H9 (cell line): Measurements from ENCODE around the gene DLG2. TPM values are rescaled to one million over a fixed set of nuclear protein-coding genes. Genes with fewer than 3 reads are reported as not detected.

Source experiments
- DNase-seq: peaks from one replicate; pipeline ENCODE4 v3.0.0-alpha.2; 2017
- H2AFZ ChIP-seq: one replicate; pipeline ENCODE4 v1.6.1; 2013; ENCODE audit warnings: mild to moderate bottlenecking, low read length, control low read depth, moderate library complexity
- H2AK5ac ChIP-seq: 2 replicates; pipeline ENCODE4 v1.6.1; 2013; ENCODE audit warnings: low read length, control low read depth, mixed read lengths; ENCODE audit not compliant: insufficient read length
- H2BK120ac ChIP-seq: one replicate; pipeline ENCODE4 v1.6.1; 2013; ENCODE audit warnings: low read depth, mild to moderate bottlenecking, low read length, control low read depth, inconsistent platforms; ENCODE audit not compliant: poor library complexity, severe bottlenecking
- H2BK12ac ChIP-seq: 2 replicates; pipeline ENCODE4 v1.6.1; 2013; ENCODE audit warnings: low read length, control low read depth, mixed read lengths, low read depth; ENCODE audit not compliant: insufficient read length
- H2BK15ac ChIP-seq: 2 replicates; pipeline ENCODE4 v1.6.1; 2013; ENCODE audit warnings: low read depth, low read length, control low read depth
- H2BK20ac ChIP-seq: one replicate; pipeline ENCODE4 v1.6.1; 2013; ENCODE audit warnings: low read depth, mild to moderate bottlenecking, low read length, control low read depth, inconsistent platforms; ENCODE audit not compliant: poor library complexity, severe bottlenecking
- H2BK5ac ChIP-seq: 2 replicates; pipeline ENCODE4 v1.6.1; 2013; ENCODE audit warnings: low read length, control low read depth, mixed read lengths; ENCODE audit not compliant: insufficient read length
- H3K14ac ChIP-seq: 2 replicates; pipeline ENCODE4 v1.6.1; 2013; ENCODE audit warnings: low read length, control low read depth; ENCODE audit not compliant: insufficient read depth
- H3K18ac ChIP-seq: 2 replicates; pipeline ENCODE4 v1.6.1; 2013; ENCODE audit warnings: low read depth, mild to moderate bottlenecking, mixed read lengths, low read length, control low read depth; ENCODE audit not compliant: insufficient read length
- H3K23ac ChIP-seq: 2 replicates; pipeline ENCODE4 v1.6.1; 2013; ENCODE audit warnings: low read length, control low read depth, mixed read lengths, low read depth; ENCODE audit not compliant: insufficient read length
- H3K23me2 ChIP-seq: 2 replicates; pipeline ENCODE4 v1.6.1; 2013; ENCODE audit warnings: low read depth, mild to moderate bottlenecking, mixed read lengths, low read length, control low read depth; ENCODE audit not compliant: insufficient read length, poor library complexity, severe bottlenecking
- H3K27ac ChIP-seq: 2 replicates; pipeline ENCODE4 v1.5.1; 2013; ENCODE audit warnings: low read length, control low read depth, mixed read lengths, low read depth; ENCODE audit not compliant: insufficient read length
- H3K27me3 ChIP-seq: 2 replicates; pipeline ENCODE4 v1.6.1; 2013; ENCODE audit warnings: low read length, control low read depth, inconsistent platforms; ENCODE audit not compliant: insufficient read depth
- H3K4ac ChIP-seq: 2 replicates; pipeline ENCODE4 v1.6.1; 2013; ENCODE audit warnings: low read depth, mild to moderate bottlenecking, control low read depth, inconsistent platforms, low read length, moderate library complexity
- H3K4me1 ChIP-seq: 2 replicates; pipeline ENCODE4 v1.6.1; 2013; ENCODE audit warnings: low read length, control low read depth, inconsistent platforms; ENCODE audit not compliant: insufficient read depth
- H3K4me2 ChIP-seq: 2 replicates; pipeline ENCODE4 v1.6.1; 2013; ENCODE audit warnings: low read length, control low read depth, mixed read lengths; ENCODE audit not compliant: insufficient read length, insufficient read depth
- H3K56ac ChIP-seq: 2 replicates; pipeline ENCODE4 v1.6.1; 2013; ENCODE audit warnings: low read depth, mild to moderate bottlenecking, mixed read lengths, low read length, control low read depth; ENCODE audit not compliant: insufficient read length
- H3K79me1 ChIP-seq: 2 replicates; pipeline ENCODE4 v1.6.1; 2013; ENCODE audit warnings: low read depth, mild to moderate bottlenecking, moderate library complexity, low read length, control low read depth, inconsistent platforms; ENCODE audit not compliant: insufficient read depth, poor library complexity, severe bottlenecking
- H3K79me2 ChIP-seq: 2 replicates; pipeline ENCODE4 v1.6.1; 2013; ENCODE audit warnings: low read length, control low read depth, inconsistent platforms; ENCODE audit not compliant: insufficient read depth
- H3K9ac ChIP-seq: 2 replicates; pipeline ENCODE4 v1.6.1; 2013; ENCODE audit warnings: low read length, control low read depth, mixed read lengths; ENCODE audit not compliant: insufficient read length; ENCODE audit errors: extremely low read depth
- H3K9me3 ChIP-seq: one replicate; pipeline ENCODE4 v1.6.1; 2013; ENCODE audit warnings: low read depth, low read length, inconsistent platforms; ENCODE audit not compliant: control insufficient read depth
- H3T11ph ChIP-seq: one replicate; pipeline ENCODE4 v1.6.1; 2013; ENCODE audit warnings: mild to moderate bottlenecking, low read length, control low read depth, inconsistent platforms
- H4K20me1 ChIP-seq: one replicate; pipeline ENCODE4 v1.6.1; 2013; ENCODE audit not compliant: control insufficient read depth, insufficient read length, insufficient read depth
- H4K5ac ChIP-seq: 2 replicates; pipeline ENCODE4 v1.6.1; 2013; ENCODE audit warnings: low read depth, mild to moderate bottlenecking, mixed read lengths, low read length, control low read depth; ENCODE audit not compliant: insufficient read length
- H4K8ac ChIP-seq: replicated peaks from 2 replicates; pipeline ENCODE4 v1.6.1; 2013; ENCODE audit warnings: low read length, control low read depth, mixed read lengths, low read depth; ENCODE audit not compliant: insufficient read length
- H4K91ac ChIP-seq: 2 replicates; pipeline ENCODE4 v1.6.1; 2013; ENCODE audit warnings: low read depth, mild to moderate bottlenecking, moderate library complexity, mixed read lengths, low read length, control low read depth; ENCODE audit not compliant: insufficient read length
- H3K27ac Mint-ChIP-seq, 3 experiments: 2 replicates in 2 of 3; 3 replicates in 1 of 3; pipeline ENCODE4 v1.8.0; 2020 to 2021; ENCODE audit warnings: mixed read lengths in 3 of 3, mild to moderate bottlenecking in 1 of 3, moderate library complexity in 1 of 3
- H3K27me3 Mint-ChIP-seq: 2 replicates; pipeline ENCODE4 v1.8.0; 2021; ENCODE audit warnings: low read depth, mild to moderate bottlenecking, moderate library complexity, mixed read lengths
- H3K36me3 Mint-ChIP-seq, 3 experiments: 2 replicates in 2 of 3; 3 replicates in 1 of 3; pipeline ENCODE4 v1.8.0; 2020 to 2021; ENCODE audit warnings: low read depth in 3 of 3, mixed read lengths in 3 of 3; ENCODE audit not compliant: insufficient read depth in 1 of 3
- H3K4me1 Mint-ChIP-seq, 2 experiments: 2 replicates each; pipeline ENCODE4 v1.8.0; 2020; ENCODE audit warnings: mixed read lengths in 2 of 2
- H3K4me3 Mint-ChIP-seq, 2 experiments: 2 replicates in 1 of 2; 3 replicates in 1 of 2; pipeline ENCODE4 v1.8.0; 2020 to 2021; ENCODE audit warnings: mild to moderate bottlenecking in 2 of 2, mixed read lengths in 2 of 2, moderate library complexity in 1 of 2
- H3K9me3 Mint-ChIP-seq, 2 experiments: 2 replicates in 1 of 2; 3 replicates in 1 of 2; pipeline ENCODE4 v1.8.0; 2020; ENCODE audit warnings: mild to moderate bottlenecking in 2 of 2, mixed read lengths in 2 of 2, moderate library complexity in 1 of 2
- WGBS: extraction: QIAGEN DNeasy Blood & Tissue Kit; methylation state at CpG from one replicate; pipeline ENCODE4 v1.1.7; 2013; ENCODE audit warnings: missing lambda C conversion rate, low lambda C conversion rate, mixed read lengths; ENCODE audit not compliant: insufficient read length; ENCODE audit errors: extremely low coverage; 5-methylcytosine and 5-hydroxymethylcytosine counted together
- total RNA-seq: library from RNA; stranded (reverse); gene quantifications from 2 replicates; pipeline ENCODE4 v1.2.1, GENCODE V29; 2021
- TF ChIP-seq, protein P1 (sequence below): fragments of 200-600 bp; sonication (generic); conservative IDR thresholded peaks from 3 replicates; pipeline ENCODE4 v1.8.0; 2021; ENCODE audit warnings: antibody characterized with exemption, mild to moderate bottlenecking

Gene DLG2
- total RNA-seq, 1 experiment from 2014 or later = 8.0 TPM

- no peak overlapping the region for H3K9ac ChIP-seq
- no peak overlapping the region for H2BK120ac ChIP-seq
- no peak overlapping the region for H2BK20ac ChIP-seq
- no peak overlapping the region for H3K4me3 Mint-ChIP-seq
- no peak for DNase-seq
- no peaks in the 10 kb centered on the region for H3K27me3 Mint-ChIP-seq
- H3K27ac ChIP-seq = no peak overlapping the region
- H3K79me2 ChIP-seq = no peaks in the 10 kb centered on the region
- no peak overlapping the region for H3T11ph ChIP-seq
- no peaks in the 10 kb centered on the region for H3K9me3 ChIP-seq
- no CpG with 5 or more reads among the region's 2 CpGs for whole genome bisulfite sequencing
- no peak overlapping the region for H3K4ac ChIP-seq
- no peak overlapping the region for H3K14ac ChIP-seq
- TF ChIP-seq, protein P1, sequence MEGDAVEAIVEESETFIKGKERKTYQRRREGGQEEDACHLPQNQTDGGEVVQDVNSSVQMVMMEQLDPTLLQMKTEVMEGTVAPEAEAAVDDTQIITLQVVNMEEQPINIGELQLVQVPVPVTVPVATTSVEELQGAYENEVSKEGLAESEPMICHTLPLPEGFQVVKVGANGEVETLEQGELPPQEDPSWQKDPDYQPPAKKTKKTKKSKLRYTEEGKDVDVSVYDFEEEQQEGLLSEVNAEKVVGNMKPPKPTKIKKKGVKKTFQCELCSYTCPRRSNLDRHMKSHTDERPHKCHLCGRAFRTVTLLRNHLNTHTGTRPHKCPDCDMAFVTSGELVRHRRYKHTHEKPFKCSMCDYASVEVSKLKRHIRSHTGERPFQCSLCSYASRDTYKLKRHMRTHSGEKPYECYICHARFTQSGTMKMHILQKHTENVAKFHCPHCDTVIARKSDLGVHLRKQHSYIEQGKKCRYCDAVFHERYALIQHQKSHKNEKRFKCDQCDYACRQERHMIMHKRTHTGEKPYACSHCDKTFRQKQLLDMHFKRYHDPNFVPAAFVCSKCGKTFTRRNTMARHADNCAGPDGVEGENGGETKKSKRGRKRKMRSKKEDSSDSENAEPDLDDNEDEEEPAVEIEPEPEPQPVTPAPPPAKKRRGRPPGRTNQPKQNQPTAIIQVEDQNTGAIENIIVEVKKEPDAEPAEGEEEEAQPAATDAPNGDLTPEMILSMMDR = no peak
- H2BK12ac ChIP-seq = no peak overlapping the region
- H4K20me1 ChIP-seq = no peaks in the 10 kb centered on the region
- H3K4me1 ChIP-seq = no peaks in the 10 kb centered on the region
- H3K23ac ChIP-seq = no peak overlapping the region
- no peaks in the 10 kb centered on the region for H3K9me3 Mint-ChIP-seq
- H3K56ac ChIP-seq = no peak overlapping the region
- no peak overlapping the region for H2BK5ac ChIP-seq
- no peak overlapping the region for H2AFZ ChIP-seq
- H2BK15ac ChIP-seq = no peak overlapping the region
- H3K36me3 Mint-ChIP-seq = no peaks in the 10 kb centered on the region
- no peak overlapping the region for H3K27ac Mint-ChIP-seq
- H4K5ac ChIP-seq = no peak overlapping the region
- no peak overlapping the region for H4K8ac ChIP-seq
- H3K23me2 ChIP-seq = no peaks in the 10 kb centered on the region
- no peak overlapping the region for H3K18ac ChIP-seq
- no peaks in the 10 kb centered on the region for H3K27me3 ChIP-seq
- H3K79me1 ChIP-seq = no peaks in the 10 kb centered on the region
- H4K91ac ChIP-seq = no peak overlapping the region
- no peak overlapping the region for H3K4me2 ChIP-seq
- peaks cover 2 to 5% of the 10 kb centered on the region in 2 experiments; a peak in 1 of 4 replicates for H3K4me1 Mint-ChIP-seq
- no peak overlapping the region for H2AK5ac ChIP-seq
These were observed 798.0 kb downstream of the DLG2 start for GRCh38 chr11:84829162-84829561.
